Left kidney (tissue), 2 donors: Measurements from ENCODE around the gene RBBP7. TPM values are rescaled to one million over a fixed set of nuclear protein-coding genes. Genes with fewer than 3 reads are reported as not detected.

Experiments used
- DNase-seq: peaks from one replicate; pipeline ENCODE4 v3.0.0-alpha.2; 2013
- polyA plus RNA-seq: library from polyadenylated mRNA; unstranded; fragments of 120-200 nt; gene quantifications from one replicate; pipeline ENCODE4 v1.2.1, GENCODE V29; 2013; ENCODE audit not compliant: insufficient read length

RBBP7 gene
- polyA plus RNA-seq, 1 donor, result 265 TPM

DNA sequence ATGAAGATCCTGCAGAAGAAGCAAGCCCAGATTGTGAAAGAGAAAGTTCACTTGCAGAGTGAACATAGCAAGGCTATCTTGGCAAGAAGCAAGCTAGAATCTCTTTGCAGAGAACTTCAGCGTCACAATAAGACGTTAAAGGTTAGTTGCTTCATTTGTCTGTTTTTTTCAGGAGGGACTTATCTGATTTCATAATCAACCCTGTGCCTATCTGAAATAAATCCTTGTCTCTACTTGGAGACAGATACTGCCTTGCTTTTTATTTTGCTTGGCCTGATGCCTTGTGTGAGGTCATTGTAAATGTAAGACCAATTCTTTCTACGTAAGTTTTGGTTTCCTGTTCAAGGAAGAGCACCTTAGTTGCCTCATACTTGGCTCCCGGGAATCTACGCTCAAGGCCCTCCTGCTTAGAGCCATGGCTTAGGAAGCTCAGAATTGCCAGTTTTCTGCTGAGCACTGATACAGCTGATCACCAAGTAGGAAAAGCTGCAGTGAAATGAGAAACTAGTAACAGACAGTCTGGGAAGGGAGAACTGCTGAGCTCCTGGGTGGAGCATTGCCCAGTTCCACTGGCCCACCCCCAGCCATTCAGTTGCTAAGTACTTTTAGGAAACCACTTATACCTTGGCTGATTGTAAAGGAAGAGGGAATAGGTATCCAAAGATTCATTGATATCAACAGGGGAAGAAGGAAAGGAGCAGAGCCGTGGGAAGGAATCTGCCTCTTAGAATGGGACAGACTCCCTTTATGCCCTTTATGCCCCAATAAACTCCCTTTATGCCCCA, 41.8 kb downstream of the RBBP7 start:
- no peak for DNase-seq

DNA sequence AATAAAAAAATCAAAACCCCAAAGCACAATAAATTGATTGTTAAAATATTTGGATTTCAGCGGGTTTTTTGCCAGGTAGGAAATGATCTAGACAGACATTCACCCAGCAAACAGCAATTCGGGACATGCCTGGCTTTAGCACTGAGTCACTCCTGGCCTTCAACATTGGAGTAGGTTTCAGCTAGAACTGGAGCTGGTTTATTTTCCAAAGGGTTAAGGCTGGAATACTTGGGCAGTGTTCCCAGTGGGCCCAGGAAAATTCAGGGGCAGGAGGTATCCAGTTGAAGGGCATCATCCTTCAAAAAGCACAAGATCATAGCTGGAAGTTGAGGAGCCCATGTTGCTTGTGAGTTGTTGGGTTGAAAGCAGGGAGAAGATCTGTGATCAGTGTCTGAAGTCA, 42.9 kb downstream of the RBBP7 start:
- DNase-seq, result no peak

DNA sequence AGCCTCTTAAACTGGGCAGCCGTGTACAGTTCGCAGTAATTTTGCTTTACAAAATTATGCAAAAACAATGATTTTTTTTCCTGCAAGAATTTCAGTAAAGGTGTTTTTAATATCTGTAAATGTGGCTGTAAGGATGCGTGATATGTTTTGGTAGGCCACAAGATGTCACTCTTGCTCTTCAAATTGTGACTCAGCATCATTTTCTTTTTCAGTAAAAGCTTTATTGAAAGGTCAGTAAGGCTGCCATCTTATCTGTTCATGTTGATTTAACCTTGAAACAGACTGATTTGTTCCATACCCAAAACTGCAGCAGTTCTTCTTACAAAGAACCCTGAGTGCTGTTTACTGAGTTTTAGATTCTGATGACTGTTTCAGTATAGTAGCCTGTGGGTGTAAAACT, 44.0 kb downstream of the RBBP7 start:
- peak; percentile 37 for DNase-seq

DNA sequence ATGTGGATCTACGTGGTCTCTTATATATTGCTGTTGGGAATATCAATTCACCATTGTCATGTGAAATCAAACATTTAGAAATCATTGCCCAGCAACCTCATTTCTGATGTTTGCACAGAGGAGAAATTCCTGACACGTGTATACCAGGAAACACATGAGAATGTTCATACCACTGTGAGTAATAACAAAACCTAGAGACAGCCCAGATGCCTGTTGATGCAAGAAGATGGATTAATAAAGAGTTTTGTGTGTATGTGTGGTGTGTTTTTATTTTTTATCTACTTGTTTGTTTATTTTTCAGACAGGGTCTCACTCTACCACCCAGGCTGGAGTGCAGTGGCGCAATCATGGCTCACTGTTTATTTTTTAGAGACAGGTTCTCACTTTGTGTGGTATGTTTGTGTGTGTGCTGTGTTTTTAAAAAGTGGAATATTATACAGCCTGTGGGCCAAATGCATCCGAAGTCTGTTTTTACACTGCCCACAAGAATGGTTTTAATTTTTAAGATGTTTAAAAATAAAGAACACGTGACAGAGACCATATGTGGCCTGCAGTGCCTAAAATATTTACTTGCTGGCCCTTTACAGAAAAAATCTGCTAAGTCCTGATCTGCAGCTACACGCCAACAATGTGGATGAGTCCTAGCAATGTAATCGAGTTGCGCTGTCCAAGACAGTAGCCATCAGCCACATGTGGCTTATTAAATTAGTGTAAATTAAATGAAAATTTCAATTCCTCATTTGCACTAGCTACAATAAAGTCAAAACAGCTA, 44.7 kb downstream of the RBBP7 start:
- no peak for DNase-seq

DNA sequence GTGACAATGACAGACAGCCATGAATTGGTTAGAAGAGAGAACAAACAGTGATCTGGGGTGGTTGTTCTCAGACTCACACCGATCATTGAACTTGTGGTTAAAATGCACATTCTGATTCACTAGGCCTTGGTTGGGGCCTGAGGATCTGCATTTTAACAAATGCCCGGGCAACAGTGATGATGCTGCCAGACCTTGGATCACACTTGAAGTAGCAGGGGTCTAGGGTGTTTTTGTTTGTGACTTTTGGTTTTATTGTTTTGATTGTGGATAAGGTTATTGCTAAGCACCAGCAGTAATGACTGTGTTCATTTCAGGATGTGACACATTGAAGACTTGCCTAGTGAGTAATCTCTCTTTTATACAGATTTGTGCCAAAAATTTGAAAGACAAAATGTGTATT, 47.4 kb downstream of the RBBP7 start:
- DNase-seq, result no peak

DNA sequence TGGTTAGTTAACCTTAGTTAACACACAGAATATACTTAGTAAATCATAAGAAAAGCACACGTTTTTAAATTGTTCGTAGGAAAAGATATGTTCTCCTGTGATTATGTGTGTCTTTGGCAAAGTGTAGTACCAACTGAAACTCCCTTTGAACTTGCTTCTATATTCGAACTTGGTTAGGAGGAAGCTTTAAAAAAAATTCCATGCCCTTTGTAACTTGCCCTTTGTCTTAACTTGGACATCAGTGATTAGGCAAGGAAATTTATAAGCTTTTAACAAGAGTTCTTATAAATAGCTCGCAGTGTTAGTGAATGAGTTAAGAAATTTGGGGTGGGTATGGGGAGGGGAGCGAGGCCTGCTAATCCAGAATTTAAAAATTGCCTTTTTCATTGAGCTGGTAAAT, 50.5 kb downstream of the RBBP7 start:
- DNase-seq, result no peak

DNA sequence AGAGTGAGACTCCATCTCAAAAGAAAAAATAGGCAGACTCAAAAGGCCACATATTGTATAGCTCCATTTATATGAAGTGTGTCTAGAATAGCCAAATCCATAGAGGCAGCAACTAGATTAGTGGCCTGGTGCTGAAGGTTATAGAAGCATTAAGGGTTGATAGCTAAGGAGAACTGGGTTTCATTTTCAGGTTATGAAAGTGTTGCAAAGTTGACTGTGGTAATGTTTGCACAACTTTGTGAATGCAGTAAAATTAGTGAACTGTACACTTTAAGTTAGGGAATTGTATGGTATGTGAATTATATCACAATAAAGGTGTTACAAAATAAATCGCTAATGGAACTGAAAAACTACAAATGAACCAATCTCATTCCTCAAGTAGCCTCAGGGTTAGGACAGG, 55.6 kb downstream of the RBBP7 start:
- no peak for DNase-seq

DNA sequence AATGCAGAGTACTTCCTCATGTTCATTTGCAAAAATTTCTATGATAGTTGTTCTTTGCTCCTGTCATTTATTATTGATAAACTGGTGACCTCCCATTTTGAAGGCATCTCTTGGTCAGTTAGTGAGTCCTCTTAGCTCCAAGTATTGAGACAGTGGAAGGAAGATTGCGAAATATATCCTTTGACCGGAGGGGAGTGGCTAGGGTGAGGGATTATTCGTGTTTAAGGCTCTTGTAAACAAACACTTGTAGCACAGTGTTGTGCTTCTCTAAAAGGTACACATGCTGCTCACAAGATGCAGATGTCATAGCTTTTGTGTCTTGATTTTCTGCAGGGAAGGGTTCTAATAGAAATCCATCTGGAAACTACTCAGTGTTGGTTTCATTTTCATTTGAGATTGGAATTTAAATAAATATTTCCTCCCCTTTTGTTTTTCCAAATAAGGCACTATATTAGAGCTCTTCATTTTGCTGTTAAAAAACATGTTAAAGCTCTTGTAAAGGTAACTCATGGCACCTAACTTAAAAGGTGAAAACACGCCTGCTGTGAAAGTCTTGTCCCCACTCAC, 62.1 kb downstream of the RBBP7 start:
- DNase-seq, result no peak

DNA sequence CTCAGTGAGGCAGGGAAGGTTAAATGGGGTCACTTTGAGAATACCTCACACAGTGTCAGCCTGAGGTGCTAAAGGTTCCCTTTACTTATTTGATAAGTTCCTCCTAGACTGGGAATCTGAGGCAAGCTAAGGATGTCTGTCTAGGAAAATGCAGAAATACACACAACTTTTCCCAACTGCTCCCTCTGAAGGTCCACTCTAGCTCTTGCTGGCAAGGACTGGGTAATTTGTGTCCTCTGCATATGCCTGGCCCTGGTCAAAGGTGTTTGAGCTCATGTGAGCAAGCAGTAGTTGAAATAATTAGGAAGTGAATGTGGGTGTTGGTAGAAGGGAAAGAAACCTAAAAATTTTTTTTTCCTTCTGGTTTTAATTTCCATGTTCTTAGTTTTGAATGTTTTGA, 62.6 kb downstream of the RBBP7 start:
- DNase-seq, result no peak

DNA sequence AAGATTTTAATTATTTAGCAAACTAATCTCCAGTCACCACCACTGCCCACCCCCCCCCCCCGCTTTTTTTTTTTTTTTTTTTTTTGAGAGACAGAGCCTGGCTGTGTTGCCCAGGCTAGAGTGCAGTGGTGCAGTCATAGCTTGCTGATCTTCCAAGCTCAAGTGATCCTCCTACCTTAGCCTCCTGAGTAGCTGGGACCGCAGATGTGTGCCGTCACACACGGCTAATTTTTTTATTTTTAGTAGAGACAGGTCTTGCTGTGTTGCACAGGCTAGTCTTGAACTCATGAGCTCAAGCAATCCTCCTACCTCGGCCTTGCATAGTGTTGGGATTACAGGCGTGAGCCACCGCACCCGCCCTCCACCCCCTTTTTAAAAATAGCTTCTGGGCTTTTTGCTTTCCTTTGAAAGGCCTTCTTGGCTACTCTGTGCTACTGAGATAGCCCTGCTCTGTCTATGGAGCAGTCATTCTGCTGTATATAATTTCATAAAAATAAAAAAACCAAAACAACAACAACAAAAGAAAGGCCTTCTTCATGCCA, 65.2 kb downstream of the RBBP7 start:
- no peak for DNase-seq

DNA sequence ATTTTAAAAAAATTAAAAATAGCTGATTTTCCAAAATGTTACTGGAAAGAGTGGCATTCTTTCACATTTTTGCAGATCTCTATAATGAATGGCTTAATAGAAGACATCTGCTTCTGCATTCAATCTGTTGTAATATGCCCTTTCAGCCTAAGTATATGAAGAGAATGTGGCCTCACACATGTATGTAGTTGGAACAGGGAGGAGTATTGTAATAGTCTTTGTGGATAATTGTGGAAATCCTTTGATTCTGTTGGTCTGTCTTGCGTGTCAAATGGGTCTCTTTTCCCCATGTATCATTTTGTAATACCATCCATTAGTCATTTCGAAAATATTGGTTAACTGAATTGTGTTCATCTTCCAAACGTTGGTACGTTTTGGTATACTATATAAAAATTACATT, 72.3 kb downstream of the RBBP7 start:
- no peak for DNase-seq

DNA sequence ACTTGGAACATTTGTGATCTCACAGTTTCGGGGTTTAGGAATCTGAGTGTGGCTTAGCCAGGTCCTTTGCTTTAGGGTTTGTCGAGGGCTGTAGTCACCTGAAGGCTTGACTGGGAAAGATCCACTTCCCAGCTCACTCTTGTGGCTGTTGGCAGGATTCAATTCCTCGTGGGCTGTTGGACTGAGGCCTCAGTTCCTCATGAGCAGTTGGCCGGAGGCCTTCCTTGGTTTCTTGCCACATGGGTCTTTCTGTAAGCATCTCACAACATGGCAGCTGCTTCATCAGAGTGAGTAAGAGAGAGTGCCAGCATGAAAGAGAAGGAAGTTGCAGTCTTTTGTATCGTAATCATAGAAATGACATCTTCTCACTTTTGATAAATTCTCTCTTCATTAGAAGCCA, 72.8 kb downstream of the RBBP7 start:
- no peak for DNase-seq

DNA sequence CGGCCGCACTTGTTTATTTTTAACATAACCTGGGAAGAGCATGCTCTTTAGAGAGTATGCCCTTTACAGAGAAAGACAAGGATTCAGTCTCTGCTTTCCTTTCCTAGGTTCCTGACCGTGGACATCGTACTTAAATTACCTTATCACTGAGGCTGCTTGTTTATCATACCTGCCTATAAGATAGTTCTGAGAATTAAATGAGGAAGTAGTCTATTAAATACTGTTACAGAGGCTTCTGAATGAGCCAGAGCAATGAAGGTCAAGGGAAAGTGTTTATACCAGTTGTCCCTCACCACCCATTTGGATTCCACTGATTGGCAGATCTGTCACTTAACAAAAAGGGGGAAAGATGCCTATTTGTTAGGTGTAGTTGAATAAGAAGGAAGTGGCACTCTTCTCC, 73.9 kb downstream of the RBBP7 start:
- no peak for DNase-seq

Other genes with a start within 250 kb of the RBBP7 start
- gene S100G, start 220.2 kb downstream of the RBBP7 start, polyA plus RNA-seq, result not detected
- 52.2 TPM for gene CTPS2, start 157.7 kb downstream of the RBBP7 start, polyA plus RNA-seq
- gene SYAP1, start 150.8 kb downstream of the RBBP7 start, polyA plus RNA-seq, result 33.6 TPM
- gene TXLNG, start 83.9 kb downstream of the RBBP7 start, polyA plus RNA-seq, result 19.4 TPM
- 12.1 TPM for gene REPS2, start 76.3 kb upstream of the RBBP7 start, polyA plus RNA-seq